ENCODE results near the gene EXOSC7.
"Not testable (repeated sequence)": the region's sequence is repeated elsewhere in the genome, so short reads cannot be mapped to it uniquely, and the experiment has no call there.

EXOSC7 gene

GRCh38 chr3:45026038-45026437 is 50.0 kb downstream of the EXOSC7 start, which contains the start of gene CLEC3B:
Gene CLEC3B, plus strand, starts transcription at chr3:45026303. Its CDS starts 60 bp downstream, at chr3:45026363.
- DNase-seq, result peak; percentile 6

DNA sequence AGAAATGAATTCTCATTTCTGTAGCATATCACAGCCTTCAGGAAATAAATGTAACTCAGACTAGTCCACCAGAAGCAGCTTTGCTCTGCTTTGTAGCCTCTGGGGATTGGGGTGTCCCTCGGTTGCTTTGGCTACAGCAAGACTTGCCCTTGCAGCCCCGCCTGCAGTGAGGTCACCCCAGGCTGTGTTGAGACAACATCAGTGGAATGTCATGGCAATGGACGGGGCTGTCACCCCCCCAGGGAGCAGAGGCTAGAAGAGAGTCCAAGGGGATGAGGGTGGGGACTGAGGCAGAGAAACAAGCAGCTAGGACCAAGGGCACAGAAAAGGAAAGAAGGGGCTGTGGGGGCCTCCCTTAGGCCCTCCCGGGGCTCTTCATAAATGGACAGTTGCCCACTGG is 50.9 kb downstream of the EXOSC7 start:
- no peak for DNase-seq

DNA sequence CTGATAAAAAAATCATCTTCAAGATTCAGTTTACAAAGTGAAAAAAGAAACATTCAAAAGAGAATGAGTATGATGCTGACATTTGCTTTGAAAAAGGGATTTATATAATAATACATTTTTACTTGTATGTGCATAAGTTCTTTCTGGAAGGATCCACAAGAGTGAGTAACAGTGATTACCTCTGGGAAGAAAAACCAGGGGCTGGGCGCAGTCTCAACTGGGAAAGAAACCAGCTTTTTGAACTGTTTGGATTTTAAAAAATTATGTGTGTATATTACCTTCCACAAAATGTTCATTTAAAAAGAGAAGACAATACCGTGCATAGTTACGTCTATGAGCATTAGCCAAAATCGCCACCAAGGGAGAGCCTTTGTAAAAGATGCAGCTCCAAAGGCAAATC is 51.4 kb downstream of the EXOSC7 start:
- DNase-seq, result no peak

GRCh38 chr3:45029216-45029615 is 53.2 kb downstream of the EXOSC7 start:
- no peak for DNase-seq

DNA sequence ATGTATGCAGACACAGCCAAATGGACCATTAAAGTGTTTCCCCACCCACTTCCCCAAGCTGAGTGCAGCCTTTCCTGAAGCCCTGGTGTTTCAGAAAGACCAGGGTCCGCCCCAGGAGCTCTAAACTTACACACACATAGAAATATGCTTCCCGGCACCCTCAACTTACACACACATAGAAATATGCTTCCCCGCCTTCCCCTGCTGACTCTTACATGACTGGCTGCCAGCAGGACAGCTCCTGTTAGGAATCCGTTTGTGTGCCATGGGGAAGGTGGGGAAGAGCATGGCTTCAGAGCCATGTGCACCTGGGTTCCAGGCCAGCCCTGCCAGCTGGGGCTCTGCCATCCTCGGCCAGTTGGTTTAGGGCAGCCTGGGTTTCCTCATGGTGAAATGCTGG is 53.6 kb downstream of the EXOSC7 start:
- DNase-seq, result no peak

GRCh38 chr3:45031531-45031930 is 55.5 kb downstream of the EXOSC7 start:
- no peak for DNase-seq

GRCh38 chr3:45032113-45032512 is 56.1 kb downstream of the EXOSC7 start:
- no peak for DNase-seq

DNA sequence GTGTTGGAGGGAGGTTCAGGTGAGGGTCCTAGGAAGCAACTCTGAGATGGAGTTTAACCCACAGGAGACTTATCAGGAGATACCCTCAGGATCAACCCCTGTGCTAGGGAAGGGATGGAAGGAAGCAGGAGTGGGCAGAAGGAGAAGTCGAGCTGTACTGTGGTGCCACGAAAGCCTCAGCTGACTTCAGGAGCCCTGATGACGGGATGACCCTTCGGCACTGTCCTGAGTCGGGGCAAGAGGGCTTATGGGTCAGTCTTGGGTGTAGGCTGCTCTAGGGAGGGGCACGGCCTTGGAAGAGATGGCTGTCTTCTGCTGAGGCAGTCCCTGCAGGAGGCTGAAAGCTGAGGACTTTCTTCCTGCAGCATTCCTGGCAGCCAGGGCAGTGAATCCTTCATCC is 57.7 kb downstream of the EXOSC7 start:
- DNase-seq, result no peak

DNA sequence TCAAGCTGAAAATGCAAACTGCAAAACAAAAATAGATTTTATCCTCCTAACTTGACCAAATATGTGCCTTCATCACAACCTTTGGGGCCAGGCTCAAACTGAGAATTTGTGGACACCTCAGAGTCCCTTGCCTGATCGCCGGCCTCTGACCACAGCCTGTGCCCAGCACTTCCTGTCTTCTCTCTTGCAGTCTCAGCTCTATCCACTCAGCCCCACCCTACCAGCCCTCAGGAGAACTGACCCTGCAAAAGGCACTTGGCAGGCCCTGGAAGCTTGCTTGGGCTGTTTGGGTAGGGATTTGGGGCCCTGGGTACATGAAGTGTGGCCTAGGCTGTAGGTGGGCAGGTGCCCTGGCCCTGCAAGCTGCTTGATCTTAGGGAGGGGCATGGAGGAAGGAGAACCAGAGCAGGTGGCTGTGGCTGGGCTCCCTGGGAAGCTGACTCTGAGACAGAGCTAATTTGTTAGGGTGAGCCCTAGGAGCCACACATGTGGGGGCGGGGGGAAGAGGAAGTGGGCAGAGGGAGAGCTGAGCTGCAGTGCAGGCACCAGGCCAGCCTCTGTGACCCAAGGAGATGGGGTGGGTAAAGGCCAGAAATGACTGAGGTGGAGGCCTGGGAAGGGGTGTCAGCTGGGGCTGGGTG is 58.7 kb downstream of the EXOSC7 start:
- DNase-seq, result no peak

GRCh38 chr3:45035441-45036301 is 59.6 kb downstream of the EXOSC7 start:
- no peak for DNase-seq

DNA sequence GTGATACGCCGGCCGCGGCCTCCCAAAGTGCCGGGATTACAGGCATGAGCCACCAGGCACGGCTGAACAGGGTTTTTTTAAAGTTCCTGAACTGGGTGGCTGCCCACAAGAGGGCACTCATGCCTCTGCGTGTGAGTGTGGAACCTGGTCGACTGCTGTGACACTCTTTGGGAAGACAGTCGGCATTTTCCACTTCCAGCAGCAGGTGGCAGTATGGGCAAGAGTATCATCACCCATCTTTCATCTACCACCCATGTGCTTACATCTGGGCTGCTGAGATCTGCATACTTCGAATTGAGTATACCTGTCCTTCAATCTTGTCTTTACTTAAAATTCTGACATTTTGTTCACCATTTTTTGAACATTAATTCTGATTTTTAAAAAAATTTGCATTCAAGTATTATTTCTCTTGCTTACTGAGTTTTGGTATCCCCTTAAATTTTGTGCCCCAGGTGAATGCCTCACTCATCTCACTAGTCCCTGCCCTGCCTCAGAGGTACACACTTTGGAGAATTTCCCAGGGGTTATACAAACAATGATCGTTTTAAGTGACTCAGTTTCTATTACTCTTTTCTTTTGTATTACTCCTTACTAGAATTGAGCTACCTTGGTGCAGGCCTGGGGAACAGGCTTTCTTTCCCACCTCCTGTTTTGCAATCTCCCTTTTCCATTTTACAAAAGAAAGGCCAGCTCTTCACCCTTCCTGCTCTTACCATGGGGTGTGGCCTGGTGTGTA is 61.8 kb downstream of the EXOSC7 start:
- peak; percentile 94 for DNase-seq

DNA sequence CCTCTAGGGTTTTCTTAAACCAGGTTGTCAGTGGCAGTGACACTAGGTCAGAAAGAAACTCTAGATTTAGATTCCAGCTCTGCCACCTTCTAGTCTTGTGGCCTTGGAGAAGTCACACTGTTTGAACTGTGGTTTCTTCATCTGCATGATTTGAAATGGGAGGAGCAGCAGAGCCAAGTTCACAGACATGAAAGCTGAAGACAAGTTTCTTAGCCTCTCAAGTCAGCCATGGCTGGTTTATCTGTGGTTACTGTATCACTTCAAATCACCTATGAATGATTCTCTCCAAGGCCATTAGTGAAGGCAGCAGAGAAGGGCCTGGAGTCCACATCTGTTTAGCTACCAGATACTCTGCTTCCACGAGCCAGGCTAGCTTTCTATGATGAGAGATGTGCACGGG is 65.6 kb downstream of the EXOSC7 start:
- no peak for DNase-seq

DNA sequence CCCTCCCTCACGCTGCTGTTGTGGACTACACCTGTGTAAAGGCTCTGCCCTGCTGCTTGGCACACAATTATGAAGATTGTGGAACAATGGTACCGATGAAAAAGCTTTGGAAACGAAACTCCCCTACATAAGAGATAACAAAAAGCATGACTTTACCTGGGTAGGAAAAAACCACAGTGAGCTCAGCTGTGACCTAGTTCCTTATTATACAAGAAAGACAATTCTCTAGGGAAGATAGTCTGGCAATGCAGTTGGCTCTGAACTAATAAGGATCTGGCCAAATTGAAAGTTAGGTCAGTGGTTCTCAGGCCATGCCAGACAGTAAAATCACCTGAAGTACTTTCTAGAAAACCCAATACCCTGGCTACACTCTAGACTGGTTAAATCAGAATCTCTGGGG is 66.1 kb downstream of the EXOSC7 start:
- DNase-seq, result no peak

GRCh38 chr3:45043728-45044299 is 67.8 kb downstream of the EXOSC7 start:
- no peak for DNase-seq

GRCh38 chr3:45048244-45048643 is 72.2 kb downstream of the EXOSC7 start:
- no peak for DNase-seq

DNA sequence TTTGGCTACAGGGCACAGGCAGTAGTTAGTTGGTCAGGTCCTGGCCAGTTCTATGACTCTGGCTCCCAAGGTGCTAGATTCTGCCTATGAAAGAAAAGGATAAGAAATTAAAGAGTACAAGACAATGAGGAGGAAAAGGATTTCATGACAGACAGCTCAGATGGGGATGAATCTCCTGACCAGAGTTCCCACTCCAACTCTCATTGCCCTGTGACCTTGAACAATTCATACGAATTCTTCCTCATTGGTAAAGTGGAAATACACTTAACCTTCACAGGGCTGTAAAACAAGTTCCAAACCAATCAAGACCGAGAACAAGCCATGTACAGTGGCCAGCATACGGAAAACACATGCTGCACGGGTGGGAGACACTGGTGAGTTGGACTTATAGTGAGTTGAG is 73.8 kb downstream of the EXOSC7 start:
- DNase-seq, result no peak

- no peak for DNase-seq
These were observed 75.6 kb downstream of the EXOSC7 start for GRCh38 chr3:45051685-45052084.

- not testable (repeated sequence) for DNase-seq
These were observed 77.8 kb downstream of the EXOSC7 start for GRCh38 chr3:45053805-45054195.

GRCh38 chr3:45054196-45054857 is 78.3 kb downstream of the EXOSC7 start:
- no peak for DNase-seq

DNA sequence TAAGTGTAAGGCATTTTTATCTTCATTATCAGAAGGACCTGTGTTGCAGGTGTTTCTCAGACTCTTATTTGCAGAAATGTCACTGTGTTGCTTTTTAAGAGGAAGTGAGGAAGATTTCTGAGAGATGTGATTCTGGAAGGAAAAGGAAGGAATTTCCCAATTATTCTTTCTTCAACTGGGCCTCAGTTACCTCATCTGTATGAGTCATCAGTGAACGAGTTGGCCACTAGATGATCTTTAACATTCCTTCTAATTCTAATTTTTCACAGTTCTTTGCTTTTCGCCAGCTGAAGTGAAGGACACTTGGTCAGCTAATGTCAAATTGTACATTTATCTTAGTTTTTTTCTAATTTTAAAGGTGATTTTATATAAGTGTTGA is 79.0 kb downstream of the EXOSC7 start:
- peak; percentile 35 for DNase-seq

GRCh38 chr3:45055411-45056143 is 79.5 kb downstream of the EXOSC7 start:
- no peak for DNase-seq
